Measurements from ENCODE around the gene SNX25. TPM values are rescaled to one million over a fixed set of nuclear protein-coding genes. Genes with fewer than 3 reads are reported as not detected.
"Not testable (repeated sequence)": the region's sequence is repeated elsewhere in the genome, so short reads cannot be mapped to it uniquely, and the experiment has no call there.

SNX25 gene
- total RNA-seq, 1 donor from 2014 or later: 74.7 TPM

- intact Hi-C loops (cut with DNase I): no loop called here
- no peaks in the 10 kb centered on the region for H3K27me3 ChIP-seq (ENCODE audit: low read depth)
- ATAC-seq (no peak), DNase-seq (no peak)
- H3K36me3 ChIP-seq: peaks cover 61% of the 10 kb centered on the region
- no peaks in the 10 kb centered on the region for H3K4me1 ChIP-seq
- H3K9me3 ChIP-seq: no peaks in the 10 kb centered on the region
- no peak for TF ChIP-seq CTCF (IDR thresholded peaks at IDR 0.05)
- no peak overlapping the region for H3K27ac ChIP-seq
- H3K4me3 ChIP-seq: no peak overlapping the region
These were observed 149.6 kb downstream of the SNX25 start for GRCh38 chr4:185358959-185359358.

GRCh38 chr4:185359767-185360446 lies 150.5 kb downstream of the SNX25 start:
- H3K4me3 ChIP-seq: no peak overlapping the region
- TF ChIP-seq CTCF (IDR thresholded peaks at IDR 0.05): no peak
- H3K27me3 ChIP-seq (ENCODE audit: low read depth): no peaks in the 10 kb centered on the region
- peaks cover 56% of the 10 kb centered on the region for H3K36me3 ChIP-seq
- no peak overlapping the region for H3K27ac ChIP-seq
- intact Hi-C loops (cut with DNase I): no loop called here
- no peaks in the 10 kb centered on the region for H3K9me3 ChIP-seq
- H3K4me1 ChIP-seq: no peaks in the 10 kb centered on the region
- DNase-seq (no peak), ATAC-seq (no peak)

GRCh38 chr4:185361872-185362271 lies 152.5 kb downstream of the SNX25 start:
- no peak for TF ChIP-seq CTCF (IDR thresholded peaks at IDR 0.05)
- no peak for DNase-seq
- no peaks in the 10 kb centered on the region for H3K27me3 ChIP-seq (ENCODE audit: low read depth)
- no peak overlapping the region for H3K4me3 ChIP-seq
- H3K4me1 ChIP-seq: no peaks in the 10 kb centered on the region
- no peak for ATAC-seq
- no peak overlapping the region for H3K27ac ChIP-seq
- no peaks in the 10 kb centered on the region for H3K9me3 ChIP-seq
- H3K36me3 ChIP-seq: peaks cover 48% of the 10 kb centered on the region
- intact Hi-C loops (cut with DNase I): no loop called here

- peaks cover 41% of the 10 kb centered on the region for H3K36me3 ChIP-seq
- ATAC-seq; H3K4me3 ChIP-seq; H3K27ac ChIP-seq; intact Hi-C loops (cut with DNase I); H3K4me1 ChIP-seq; DNase-seq; H3K9me3 ChIP-seq; H3K27me3 ChIP-seq (ENCODE audit: low read depth): not testable (repeated sequence)
These were observed 153.2 kb downstream of the SNX25 start for GRCh38 chr4:185362570-185362969.

- TF ChIP-seq CTCF (IDR thresholded peaks at IDR 0.05): no peak
- Histone ChIP-seq H3K9me3 (no peaks in the 10 kb centered on the region), H3K27ac (no peak overlapping the region), H3K4me1 (no peaks in the 10 kb centered on the region), H3K36me3 (peaks cover 39% of the 10 kb centered on the region), H3K27me3 (ENCODE audit: low read depth) (no peaks in the 10 kb centered on the region), H3K4me3 (no peak overlapping the region)
- no peak for ATAC-seq
- no peak for DNase-seq
- intact Hi-C loops (cut with DNase I): no loop called here
These were observed 153.9 kb downstream of the SNX25 start for GRCh38 chr4:185363251-185363650.

GRCh38 chr4:185364886-185365285 lies 155.5 kb downstream of the SNX25 start:
- DNase-seq: no peak
- Histone ChIP-seq H3K27ac (no peak overlapping the region), H3K9me3 (no peaks in the 10 kb centered on the region), H3K27me3 (ENCODE audit: low read depth) (no peaks in the 10 kb centered on the region), H3K4me3 (no peak overlapping the region), H3K4me1 (no peaks in the 10 kb centered on the region), H3K36me3 (peaks cover 40% of the 10 kb centered on the region)
- intact Hi-C loops (cut with DNase I): no loop called here
- ATAC-seq: no peak
- no peak for TF ChIP-seq CTCF (IDR thresholded peaks at IDR 0.05)

Data from lower lobe of right lung (tissue), 2 donors.